ENCODE measurements around the gene LRRIQ4.

- TF ChIP-seq, protein P1, sequence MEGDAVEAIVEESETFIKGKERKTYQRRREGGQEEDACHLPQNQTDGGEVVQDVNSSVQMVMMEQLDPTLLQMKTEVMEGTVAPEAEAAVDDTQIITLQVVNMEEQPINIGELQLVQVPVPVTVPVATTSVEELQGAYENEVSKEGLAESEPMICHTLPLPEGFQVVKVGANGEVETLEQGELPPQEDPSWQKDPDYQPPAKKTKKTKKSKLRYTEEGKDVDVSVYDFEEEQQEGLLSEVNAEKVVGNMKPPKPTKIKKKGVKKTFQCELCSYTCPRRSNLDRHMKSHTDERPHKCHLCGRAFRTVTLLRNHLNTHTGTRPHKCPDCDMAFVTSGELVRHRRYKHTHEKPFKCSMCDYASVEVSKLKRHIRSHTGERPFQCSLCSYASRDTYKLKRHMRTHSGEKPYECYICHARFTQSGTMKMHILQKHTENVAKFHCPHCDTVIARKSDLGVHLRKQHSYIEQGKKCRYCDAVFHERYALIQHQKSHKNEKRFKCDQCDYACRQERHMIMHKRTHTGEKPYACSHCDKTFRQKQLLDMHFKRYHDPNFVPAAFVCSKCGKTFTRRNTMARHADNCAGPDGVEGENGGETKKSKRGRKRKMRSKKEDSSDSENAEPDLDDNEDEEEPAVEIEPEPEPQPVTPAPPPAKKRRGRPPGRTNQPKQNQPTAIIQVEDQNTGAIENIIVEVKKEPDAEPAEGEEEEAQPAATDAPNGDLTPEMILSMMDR (IDR thresholded peaks at IDR 0.05; ENCODE audit: low read depth, low read length), result no peak
- TF ChIP-seq POLR2A (IDR thresholded peaks at IDR 0.05; ENCODE audit: extremely low read depth, insufficient read length), result no peak
Measured at GRCh38 chr3:169818316-169818715, 5.6 kb downstream of the LRRIQ4 start.
